GM18870 (cell line): ENCODE measurements around the gene MIDN.
"Not testable (repeated sequence)": the region's sequence is repeated elsewhere in the genome, so short reads cannot be mapped to it uniquely, and the experiment has no call there.

Source experiments
- ATAC-seq: cut with Tn5 transposase; IDR thresholded peaks from one replicate; pipeline ENCODE4 v1.9.1; 2021; ENCODE audit warnings: moderate library complexity; ENCODE audit not compliant: unreplicated experiment

The MIDN gene

DNA sequence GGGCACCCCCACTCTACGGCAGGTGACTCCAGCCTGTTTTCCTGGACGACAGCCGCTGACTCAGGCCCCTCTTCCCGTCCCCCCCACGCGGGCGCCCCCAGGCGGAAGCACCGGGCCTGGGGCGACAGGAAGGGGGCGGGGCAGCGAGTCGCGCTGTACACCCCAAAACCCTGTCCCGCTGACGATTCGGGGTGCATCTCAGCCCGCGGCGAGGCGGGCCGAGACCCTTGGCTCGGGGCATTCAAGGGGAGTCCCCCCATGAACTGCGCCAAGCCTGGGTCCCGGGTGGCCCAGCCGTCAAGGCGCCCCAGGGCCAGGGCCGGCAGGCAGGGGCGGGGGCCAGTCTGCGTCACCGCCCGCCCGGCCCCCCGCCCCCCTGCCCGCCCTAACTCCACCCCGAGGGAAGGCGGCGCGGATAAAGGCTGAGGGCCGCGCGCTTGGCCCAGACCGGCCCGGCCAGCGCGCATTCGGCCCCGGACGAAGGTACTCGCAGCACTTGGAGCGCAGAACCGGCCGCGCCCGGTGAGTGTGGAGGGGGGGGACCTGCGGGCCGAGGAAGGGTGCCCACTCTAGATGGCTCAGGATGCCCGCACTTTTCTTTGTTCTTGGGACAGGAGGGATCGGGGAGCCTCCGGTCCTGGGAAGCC lies at the start of gene MIDN:
Gene MIDN (plus strand): TSS at position 445 of the 647 bp plus-strand sequence. CDS start 1,714 bp downstream, outside the sequence.
- no peak for ATAC-seq

DNA sequence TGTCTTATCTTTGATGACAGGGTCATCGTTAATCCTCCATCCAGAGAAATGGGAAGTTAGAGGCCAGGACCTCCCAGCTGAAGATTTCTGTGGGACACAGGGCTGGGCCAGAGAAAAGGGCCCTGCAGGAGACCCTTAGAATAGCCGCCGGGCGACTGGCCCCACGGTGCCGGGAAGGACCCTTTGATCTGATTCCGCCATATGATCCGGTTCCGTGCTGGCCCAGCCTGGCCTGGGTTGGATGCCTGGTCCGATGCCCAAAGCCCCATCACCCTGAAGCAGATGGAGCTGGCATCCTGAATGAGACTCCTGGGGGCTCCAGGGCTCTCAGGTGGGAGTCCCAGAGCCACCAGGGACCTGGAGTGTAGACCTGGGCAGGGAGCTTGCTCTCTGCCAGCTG lies 48.9 kb upstream of the MIDN start:
- no peak for ATAC-seq

DNA sequence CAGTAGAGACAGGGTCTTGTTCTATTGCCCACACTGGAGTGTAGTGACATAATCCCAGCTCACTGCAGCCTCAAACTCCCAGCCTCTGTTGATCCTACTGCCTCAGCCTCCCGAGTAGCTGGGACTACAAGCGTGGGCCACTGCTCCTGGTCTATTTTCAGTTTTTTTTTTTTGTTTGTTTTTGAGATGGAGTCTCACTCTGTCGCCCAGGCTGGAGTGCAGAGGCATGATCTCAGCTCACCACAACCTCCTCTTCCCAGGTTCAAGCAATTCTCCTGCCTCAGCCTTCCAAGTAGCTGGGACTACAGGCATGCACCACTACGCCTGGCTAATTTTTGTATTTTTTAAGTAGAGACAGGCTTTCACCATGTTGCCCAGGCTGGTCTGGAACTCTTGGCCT lies 47.8 kb upstream of the MIDN start:
- ATAC-seq = not testable (repeated sequence)

DNA sequence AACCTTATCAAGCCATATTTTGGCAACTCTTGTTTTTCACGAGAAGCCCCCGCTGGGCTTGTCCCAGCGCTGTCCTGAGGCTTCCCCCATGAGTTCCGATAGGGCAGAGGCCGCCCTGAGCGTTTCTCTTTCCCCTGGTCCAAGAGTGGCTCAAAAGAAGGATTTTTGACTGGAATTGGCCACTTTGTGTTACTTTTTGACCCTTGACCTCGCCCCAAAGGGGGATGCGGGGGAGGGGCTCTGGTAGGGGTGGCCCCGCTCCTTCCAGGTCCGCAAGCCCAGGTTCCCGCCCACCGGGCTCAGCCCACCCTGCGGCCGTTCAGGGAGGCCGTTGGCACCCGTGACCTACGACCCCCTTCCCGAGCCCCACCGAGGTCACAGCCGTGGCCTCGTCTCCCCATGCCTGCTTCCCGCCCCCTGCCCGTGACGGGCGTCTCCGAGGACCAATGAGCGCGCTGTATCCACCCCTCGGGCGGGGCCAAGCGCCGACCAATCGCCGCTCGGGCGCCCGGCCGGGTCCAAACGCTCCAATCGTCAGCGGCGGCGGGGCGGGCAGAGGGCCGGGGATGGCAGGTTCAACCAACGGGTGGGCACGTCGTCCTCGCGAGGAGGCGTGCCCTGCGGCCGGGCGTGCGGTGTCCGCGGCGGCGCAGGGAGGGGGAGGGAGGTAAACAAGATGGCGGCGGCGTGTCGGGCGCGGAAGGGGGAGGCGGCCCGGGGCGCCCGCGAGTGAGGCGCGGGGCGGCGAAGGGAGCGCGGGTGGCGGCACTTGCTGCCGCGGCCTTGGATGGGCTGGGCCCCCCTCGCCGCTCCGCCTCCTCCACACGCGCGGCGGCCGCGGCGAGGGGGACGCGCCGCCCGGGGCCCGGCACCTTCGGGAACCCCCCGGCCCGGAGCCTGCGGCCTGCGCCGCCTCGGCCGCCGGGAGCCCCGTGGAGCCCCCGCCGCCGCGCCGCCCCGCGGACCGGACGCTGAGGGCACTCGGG lies 43.0 kb upstream of the MIDN start, which contains the start of gene STK11:
Gene STK11 (plus strand): TSS at position 665 of the 986 bp plus-strand sequence. CDS start 1,136 bp downstream, outside the sequence.
- ATAC-seq = peak; percentile 68

DNA sequence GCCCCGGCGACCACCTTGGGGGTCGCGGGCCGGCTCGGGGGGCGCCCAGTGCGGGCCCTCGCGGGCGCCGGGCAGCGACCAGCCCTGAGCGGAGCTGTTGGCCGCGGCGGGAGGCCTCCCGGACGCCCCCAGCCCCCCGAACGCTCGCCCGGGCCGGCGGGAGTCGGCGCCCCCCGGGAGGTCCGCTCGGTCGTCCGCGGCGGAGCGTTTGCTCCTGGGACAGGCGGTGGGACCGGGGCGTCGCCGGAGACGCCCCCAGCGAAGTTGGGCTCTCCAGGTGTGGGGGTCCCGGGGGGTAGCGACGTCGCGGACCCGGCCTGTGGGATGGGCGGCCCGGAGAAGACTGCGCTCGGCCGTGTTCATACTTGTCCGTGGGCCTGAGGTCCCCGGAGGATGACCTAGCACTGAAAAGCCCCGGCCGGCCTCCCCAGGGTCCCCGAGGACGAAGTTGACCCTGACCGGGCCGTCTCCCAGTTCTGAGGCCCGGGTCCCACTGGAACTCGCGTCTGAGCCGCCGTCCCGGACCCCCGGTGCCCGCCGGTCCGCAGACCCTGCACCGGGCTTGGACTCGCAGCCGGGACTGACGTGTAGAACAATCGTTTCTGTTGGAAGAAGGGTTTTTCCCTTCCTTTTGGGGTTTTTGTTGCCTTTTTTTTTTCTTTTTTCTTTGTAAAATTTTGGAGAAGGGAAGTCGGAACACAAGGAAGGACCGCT lies 42.1 kb upstream of the MIDN start:
- no peak for ATAC-seq

DNA sequence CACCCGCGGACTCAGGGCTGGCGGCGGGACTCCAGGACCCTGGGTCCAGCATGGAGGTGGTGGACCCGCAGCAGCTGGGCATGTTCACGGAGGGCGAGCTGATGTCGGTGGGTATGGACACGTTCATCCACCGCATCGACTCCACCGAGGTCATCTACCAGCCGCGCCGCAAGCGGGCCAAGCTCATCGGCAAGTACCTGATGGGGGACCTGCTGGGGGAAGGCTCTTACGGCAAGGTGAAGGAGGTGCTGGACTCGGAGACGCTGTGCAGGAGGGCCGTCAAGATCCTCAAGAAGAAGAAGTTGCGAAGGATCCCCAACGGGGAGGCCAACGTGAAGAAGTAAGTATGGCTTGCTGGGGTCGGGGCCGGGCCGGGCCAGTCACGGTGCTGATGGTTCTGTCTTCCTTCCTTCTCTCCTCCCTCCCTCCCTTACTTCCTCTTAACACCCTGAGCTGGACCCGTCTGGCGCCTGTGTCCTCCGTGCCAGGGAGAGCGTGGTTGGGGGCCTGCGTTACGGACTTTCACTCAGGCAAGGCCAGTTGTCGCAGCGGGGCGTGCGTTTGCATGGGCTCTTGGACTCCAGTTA lies 41.4 kb upstream of the MIDN start:
- no peak for ATAC-seq

DNA sequence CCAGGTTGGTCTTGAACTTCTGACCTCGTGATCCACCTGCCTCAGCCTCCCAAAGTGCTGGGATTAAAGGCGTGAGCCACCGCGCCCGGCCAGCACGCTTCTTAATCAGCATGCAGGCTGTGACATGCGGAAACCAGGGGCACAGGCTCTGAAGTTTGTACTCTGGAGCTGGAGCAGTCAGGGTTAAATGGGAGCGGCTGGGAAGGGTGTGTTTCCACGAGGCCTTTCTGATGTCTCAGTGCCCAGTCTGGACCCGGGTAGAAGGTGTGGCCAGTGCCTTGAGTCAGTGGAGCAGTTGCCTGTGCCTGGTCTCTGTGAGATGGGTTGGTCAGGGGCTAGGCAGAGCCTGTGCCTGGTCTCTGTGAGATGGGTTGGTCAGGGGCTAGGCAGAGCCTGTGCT lies 39.6 kb upstream of the MIDN start:
- ATAC-seq = not testable (repeated sequence)

DNA sequence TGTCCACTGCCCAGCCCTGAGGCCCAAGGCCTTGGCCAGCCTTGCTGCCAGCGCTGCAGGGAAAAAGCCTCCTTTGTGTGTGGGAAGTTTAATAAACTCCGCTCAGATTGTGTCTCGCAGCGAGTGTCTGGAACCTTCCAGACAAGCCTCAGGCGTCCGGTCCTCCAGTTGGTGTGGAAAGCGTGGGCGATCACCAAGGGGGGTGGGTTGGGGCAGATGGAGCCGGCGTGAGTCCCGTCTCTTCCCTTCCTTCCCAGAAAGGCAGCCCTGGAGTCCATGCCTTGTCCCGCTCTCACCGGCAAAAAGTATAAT lies 38.2 kb upstream of the MIDN start:
- no peak for ATAC-seq

DNA sequence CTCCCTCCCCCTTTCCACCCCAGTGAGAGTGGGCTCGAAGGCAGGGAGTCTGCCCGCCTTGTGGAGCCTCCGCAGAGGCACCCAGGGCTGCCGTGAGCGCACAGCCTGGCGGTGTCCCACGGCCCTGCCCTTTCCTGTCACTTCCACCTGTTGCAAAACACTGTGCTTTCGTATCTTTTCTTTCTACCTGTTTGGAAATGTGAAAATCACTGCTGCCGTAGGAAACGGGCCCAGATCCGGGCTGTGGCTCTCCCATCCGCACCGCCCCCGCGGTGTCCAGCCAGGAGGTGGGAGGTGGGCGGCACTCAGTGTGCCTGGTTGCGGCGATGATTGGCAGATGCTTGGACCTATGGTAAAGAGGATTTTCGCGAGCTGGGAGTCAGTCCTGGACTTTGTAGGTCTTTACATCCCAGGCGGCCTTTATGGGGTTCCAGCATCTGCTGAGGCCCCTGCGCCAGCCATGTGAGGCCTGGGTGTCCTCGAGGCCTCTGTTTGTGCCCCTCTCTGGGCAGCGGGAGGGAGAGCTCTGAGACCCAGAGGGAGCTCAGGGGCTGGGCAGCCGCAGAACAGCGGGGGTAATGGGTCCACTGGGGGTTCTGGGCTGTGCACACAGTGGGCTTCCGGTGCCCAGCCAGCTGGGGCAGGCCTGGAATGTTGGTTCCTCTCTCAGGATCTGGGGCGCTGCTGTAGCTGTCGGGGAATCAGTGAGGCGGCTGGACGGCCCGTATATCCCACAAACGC lies 36.7 kb upstream of the MIDN start:
- ATAC-seq = no peak

DNA sequence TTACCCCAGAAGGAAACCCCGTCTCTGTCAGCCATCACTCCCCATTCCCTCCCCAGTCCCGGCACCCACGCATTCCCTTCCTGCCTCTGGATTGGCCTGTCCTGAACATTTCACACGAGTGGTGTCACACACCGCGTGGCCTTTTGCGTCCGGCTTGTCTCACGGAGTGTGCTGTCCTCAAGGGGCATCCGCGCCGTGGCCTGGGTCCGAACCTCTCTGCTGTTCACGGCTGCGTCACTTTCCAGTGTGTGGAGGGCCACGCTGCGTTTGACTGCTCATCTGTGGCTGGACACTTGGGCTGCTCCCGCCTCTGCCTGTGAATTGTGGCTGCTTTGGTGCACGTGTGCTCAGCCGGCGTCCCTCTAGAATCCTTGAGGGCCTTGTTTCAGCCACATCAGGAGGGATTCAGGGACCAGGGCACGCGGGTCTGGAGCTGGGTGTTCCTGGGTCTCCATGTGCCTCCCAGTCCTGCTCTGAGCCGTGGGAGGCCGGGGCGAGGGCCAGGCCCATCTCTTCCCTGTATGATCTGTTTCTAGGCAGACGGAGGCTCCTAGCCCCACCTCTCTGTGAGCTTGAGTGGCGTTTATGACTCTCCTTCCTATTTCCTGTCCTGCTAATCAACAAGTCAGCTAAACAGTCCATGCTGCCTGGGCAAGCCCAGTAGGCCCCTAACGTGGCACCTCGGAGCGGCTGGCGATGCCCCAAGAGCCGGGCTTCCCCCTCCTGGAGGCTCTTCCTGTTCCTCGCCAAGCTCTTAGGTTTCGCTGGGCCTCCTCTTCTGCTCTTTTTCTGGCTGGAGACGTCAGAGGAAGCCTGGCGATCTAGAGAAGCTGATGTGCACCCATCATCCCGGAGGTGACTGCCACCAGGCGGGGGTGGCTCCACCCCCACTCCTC lies 34.7 kb upstream of the MIDN start:
- ATAC-seq = no peak

DNA sequence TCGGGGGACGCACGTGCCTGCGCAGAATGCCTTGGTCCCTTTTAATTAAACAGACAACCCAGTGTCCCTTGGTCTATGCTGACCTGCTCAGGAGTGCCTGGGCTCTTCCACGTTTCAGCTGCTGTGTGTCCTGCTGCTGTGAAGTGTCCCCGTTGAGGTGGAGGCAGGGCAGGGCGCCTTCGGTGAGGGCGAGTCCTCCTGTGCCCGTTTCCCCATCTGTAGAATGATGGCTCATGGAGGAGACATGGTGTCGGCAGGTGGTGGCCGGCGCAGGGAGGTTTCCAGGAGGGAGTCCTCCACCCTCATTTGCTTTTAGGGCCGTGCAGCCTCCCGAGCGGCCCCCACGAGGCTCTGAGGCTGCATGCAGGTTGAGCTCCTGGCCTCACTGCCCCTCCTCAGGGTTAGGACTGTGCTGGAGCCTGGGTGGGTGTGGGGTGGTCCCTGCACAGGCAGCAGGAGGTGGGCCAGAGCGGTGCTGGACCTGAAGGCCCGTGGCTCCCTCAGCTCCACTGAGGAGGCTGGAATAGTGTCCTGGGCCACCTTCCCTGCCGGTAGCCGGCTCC lies 34.0 kb upstream of the MIDN start:
- ATAC-seq = no peak

DNA sequence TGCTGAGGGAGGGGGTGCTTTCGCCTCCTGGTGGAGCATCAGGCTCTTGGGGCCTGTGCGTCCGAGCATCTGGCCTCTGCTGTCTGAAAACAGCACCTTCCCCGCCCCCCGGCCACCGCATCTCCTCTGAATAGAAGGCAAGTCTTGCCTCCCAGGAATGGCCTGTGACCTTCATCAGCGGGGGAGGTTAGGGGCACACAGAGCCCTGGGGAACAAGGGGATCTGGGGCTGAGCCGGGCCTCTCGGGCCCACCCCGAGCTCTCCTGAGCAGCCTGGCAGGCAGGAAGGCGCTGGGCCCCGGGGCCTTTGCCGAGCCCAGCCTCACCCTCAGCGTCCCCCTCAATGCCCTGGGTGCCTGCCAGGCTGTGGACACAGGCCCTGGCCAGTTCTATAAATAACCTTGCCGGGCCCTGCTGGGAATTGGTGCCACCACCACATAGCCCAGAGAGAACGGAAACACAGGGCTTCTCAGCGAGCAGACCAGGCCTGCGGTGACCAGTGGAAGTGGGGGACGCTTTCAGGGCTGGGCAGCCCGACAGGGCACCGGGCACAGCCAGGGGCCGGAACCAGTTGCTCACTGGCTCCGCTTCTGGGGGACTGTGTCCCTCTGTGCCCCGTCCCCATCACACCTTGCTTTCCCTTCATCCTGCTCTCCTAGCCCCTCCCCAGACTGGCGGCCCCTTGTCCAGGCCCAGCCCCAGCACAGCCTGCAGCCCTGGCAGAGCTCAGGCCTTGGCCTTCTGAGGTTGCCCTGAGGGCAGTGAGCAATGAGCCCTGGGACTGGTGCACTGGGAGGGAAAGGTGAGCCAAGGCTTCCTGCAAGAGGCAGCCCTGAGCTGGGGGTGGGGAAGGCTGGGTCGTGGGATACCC lies 33.3 kb upstream of the MIDN start:
- no peak for ATAC-seq

DNA sequence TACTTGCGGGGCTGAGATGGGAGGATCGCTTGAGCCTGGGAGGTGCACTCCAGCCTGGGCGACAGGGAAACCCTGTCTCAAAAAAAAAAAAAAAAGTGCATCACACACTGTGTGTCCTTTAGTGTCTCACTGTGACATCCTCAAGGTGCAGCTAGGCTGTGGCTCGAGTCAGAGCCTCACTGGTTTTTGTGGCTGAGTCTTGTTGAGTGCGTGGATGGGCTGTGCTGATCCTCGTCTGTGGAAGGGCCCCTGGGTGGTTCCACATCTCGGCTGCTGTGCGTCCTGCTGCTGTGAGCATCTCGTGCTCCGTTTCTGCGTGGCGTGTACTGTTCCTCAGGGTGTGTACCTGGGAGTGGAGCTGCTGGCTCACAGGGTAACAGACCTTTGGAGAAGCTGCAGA lies 31.6 kb upstream of the MIDN start:
- ATAC-seq = no peak

DNA sequence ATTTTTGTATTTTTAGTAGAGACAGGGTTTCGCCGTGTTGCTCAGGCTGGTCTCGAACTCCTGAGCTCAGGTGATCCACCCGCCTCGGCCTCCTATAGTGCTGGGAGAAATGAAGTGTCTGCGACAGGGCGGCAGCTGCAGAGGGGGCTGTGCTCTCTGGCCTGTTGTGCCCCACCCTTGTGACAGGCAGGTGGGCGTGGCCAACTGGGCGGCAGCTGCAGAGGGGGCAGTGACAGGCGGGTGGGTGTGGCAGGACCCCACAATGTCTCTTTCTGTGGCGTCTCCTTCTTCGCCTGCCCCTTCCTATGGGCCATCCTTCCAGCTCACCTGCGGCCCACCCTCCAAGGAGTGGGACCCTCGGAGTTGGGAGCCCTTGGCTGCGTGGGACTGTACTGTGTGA lies 31.0 kb upstream of the MIDN start:
- ATAC-seq = no peak

DNA sequence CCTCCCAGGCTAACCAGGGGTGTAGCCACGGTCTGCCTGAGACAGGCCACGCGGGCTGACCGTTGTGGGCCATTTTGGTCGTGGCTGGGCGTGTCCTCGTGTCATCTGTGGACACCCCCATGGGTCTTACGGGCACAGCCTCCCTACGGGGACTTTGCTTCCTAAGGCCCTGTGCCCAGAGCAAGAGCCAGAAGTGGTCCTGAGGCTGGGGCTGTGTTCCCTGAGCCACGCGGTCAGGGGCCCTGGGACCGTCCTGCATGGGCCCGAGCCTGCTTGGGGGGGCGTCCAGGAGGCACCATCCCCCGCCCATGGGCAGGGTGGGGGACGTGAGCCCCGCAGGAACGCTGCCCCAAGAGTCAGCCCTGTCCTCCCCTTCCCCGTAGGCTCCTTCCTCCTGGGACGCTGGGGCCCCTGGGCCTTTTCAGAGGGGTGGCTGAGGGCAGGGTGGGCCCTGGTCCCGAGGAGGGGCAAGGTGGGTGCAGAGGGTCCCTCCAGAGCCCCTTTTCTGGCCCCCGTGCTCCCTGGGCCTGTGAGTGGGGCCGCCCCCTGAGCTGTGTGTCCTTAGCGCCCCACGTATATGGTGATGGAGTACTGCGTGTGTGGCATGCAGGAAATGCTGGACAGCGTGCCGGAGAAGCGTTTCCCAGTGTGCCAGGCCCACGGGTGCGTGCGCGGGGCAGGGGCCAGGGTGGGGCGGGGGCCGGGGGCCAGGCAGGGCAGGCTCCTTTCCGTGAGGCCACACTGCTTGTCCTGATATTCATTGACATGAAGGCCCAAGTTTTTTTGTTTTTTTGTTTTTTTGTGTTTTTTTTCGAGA lies 29.4 kb upstream of the MIDN start:
- ATAC-seq = no peak

DNA sequence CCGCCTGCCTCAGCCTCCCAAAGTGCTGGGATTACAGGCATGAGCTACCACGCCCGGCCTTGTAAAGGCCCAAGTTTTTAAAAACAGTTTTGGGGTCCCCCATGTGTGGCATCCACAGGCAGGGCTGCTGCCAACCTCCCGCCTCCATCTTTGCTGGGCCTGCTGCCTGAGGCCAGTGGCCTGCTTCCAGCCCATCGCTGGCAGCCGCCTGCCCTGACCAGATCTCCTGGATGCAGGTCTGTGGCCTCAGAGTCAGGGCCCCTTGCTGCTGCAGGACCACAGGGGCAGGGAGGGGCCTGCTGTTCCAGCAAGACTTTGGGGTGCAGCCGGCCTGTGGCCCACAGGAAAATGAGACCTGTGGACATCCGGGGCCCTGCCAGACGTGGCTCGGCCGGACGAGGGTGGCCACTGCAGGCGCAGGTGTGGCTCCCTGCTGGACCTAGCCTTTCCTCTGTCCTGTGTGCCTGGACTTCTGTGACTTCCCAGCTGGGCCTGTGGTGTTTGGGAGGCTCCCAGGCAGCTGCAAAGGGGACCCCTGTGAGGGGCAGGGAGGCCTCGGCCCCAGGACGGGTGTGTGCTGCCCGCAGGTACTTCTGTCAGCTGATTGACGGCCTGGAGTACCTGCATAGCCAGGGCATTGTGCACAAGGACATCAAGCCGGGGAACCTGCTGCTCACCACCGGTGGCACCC lies 28.5 kb upstream of the MIDN start:
- ATAC-seq = no peak

DNA sequence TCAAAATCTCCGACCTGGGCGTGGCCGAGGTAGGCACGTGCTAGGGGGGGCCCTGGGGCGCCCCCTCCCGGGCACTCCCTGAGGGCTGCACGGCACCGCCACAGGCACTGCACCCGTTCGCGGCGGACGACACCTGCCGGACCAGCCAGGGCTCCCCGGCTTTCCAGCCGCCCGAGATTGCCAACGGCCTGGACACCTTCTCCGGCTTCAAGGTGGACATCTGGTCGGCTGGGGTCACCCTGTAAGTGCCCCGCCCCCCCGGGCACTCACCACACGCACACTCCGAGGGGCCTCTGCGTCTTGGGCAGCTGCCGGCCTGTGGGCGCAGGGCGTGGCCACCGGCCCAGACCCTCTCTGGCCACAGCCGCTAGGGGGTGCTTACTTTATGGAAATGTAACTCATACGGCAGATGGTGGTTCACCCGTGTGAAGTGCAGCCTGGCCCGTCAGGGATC lies 27.9 kb upstream of the MIDN start:
- ATAC-seq = no peak
